HG03108 (cell line): ENCODE measurements around the gene BBS4.
"Not testable (repeated sequence)": the region's sequence is repeated elsewhere in the genome, so short reads cannot be mapped to it uniquely, and the experiment has no call there.

Experiments
- ATAC-seq: cut with Tn5 transposase; IDR thresholded peaks from one replicate; pipeline ENCODE4 v1.9.1; 2021; ENCODE audit warnings: moderate library complexity; ENCODE audit not compliant: unreplicated experiment

Gene BBS4

GRCh38 chr15:72690938-72691337, 4.9 kb downstream of the BBS4 start:
- no peak for ATAC-seq

- no peak for ATAC-seq
Observed at GRCh38 chr15:72698938-72699337, 12.9 kb downstream of the BBS4 start.

- no peak for ATAC-seq
Observed at GRCh38 chr15:72700076-72700475, 14.1 kb downstream of the BBS4 start.

- no peak for ATAC-seq
Observed at GRCh38 chr15:72706266-72706665, 20.3 kb downstream of the BBS4 start.

- ATAC-seq, result not testable (repeated sequence)
Observed at GRCh38 chr15:72708551-72709303, 22.7 kb downstream of the BBS4 start.

- ATAC-seq, result no peak
Observed at GRCh38 chr15:72722071-72722696, 36.2 kb downstream of the BBS4 start.

- ATAC-seq, result no peak
Observed at GRCh38 chr15:72724028-72724427, 38.0 kb downstream of the BBS4 start.

- ATAC-seq, result no peak
Observed at GRCh38 chr15:72725446-72725845, 39.4 kb downstream of the BBS4 start.

GRCh38 chr15:72725851-72726250, 39.8 kb downstream of the BBS4 start:
- ATAC-seq, result not testable (repeated sequence)

GRCh38 chr15:72727154-72727553, 41.1 kb downstream of the BBS4 start:
- no peak for ATAC-seq

GRCh38 chr15:72728249-72728648, 42.2 kb downstream of the BBS4 start:
- not testable (repeated sequence) for ATAC-seq

GRCh38 chr15:72728821-72729220, 42.8 kb downstream of the BBS4 start:
- no peak for ATAC-seq

GRCh38 chr15:72732086-72732485, 46.1 kb downstream of the BBS4 start:
- no peak for ATAC-seq

GRCh38 chr15:72732516-72732915, 46.5 kb downstream of the BBS4 start:
- ATAC-seq, result no peak

- ATAC-seq, result no peak
Observed at GRCh38 chr15:72733941-72734738, 48.1 kb downstream of the BBS4 start.

GRCh38 chr15:72735111-72735510, 49.1 kb downstream of the BBS4 start:
- no peak for ATAC-seq

GRCh38 chr15:72737061-72737460, 51.1 kb downstream of the BBS4 start:
- ATAC-seq, result no peak

GRCh38 chr15:72737723-72738122, 51.7 kb downstream of the BBS4 start:
- no peak for ATAC-seq

GRCh38 chr15:72740219-72740618, 54.2 kb downstream of the BBS4 start:
- ATAC-seq, result no peak

- ATAC-seq, result no peak
Observed at GRCh38 chr15:72749700-72750099, 63.7 kb downstream of the BBS4 start.

GRCh38 chr15:72751751-72752455, 65.9 kb downstream of the BBS4 start:
- no peak for ATAC-seq
